Activated naive CD4-positive, alpha-beta T cell treated with anti-CD3 and anti-CD28 coated beads, Interleukin-2, amount 50 U/mL, for 16 hours (primary cell): ENCODE results near the gene HOXB7.

Experiments
- DNase-seq: peaks from one replicate; pipeline ENCODE4 v3.0.0-alpha.2; 2020

Gene HOXB7

GRCh38 chr17:48636177-48637018 lies 25.6 kb upstream of the HOXB7 start:
- DNase-seq = peak; percentile 73

DNA sequence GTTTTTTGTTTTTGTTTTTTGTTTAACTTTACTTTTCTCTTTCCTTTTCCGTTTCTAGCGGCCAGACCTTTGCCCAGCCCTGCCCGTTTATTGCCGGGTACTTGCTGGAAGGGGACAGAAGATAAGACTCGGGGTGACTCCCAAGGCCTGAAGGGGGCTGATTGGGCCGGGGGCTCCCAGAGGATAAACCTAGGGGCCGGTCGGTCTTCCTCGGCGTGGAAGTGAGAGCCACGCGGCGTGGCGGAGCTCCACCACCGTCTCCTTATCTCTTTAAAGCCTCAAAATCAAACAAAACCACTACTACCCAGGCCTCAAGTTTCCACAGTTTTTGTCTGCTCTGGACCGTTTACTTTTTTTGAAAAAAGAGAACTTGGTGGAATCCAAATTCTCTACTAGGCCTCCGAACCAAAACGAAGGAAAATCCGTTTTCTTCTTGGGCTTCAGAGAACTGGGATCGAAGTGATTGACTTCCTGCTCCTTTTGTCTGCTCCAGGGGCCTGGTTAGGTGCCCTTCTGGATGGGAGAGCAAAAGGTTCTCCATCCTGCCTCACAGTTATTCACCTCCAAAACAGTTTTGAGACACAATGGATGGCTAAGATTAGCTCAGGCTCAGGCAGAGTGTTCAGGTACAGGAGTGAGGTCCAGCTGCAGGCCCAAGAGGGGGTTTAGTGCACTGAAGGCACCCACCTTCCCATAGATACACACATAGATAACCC lies 23.8 kb upstream of the HOXB7 start:
- DNase-seq = no peak

GRCh38 chr17:48633266-48633677 lies 22.5 kb upstream of the HOXB7 start:
- no peak for DNase-seq

- DNase-seq = no peak
Observed at GRCh38 chr17:48632579-48633265, 21.9 kb upstream of the HOXB7 start.

DNA sequence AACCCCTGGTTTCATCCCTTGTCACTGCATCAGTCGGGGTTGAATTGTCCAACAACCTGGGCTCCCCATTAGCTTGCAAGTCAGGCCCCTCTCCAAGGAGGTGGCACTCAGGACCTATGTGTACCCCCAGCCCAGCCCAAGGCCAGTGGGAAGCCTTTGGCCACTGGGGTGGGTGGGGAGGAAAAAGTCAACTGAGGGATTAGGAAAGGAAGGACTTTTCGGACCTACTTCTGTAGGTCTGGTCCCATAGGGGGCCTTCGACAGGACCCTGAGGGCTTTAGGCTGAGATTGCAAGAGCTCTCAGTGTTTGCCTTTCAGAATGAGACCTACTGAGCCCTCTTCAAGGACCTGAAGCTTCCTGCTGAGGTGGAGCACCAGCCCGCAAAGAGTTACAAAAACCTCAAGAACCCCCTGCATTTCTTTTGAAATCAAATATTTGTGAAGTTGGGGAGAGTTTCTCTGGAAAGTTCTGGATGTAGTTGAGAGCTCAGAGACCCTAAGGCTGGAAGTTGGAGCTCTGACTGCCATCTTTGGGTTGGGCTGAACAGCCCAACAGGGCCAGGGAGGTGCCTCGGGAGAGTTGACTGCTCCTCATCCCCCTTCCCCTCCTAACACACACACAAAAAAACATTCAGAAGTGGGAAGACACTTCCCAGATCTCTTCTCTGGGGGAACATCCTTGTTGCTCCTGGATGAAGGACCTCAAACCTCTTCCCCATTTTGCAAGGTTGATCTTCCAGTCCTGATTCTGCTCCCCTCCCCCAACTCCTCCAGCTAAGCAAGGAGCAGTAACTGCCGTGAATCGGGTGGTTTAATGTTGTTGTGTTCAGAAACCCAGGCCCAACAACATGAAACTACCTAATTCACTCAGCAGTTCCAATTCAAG lies 21.1 kb upstream of the HOXB7 start:
- no peak for DNase-seq

GRCh38 chr17:48630925-48631692 lies 20.3 kb upstream of the HOXB7 start:
- no peak for DNase-seq

- DNase-seq = no peak
Observed at GRCh38 chr17:48630009-48630924, 19.4 kb upstream of the HOXB7 start.

DNA sequence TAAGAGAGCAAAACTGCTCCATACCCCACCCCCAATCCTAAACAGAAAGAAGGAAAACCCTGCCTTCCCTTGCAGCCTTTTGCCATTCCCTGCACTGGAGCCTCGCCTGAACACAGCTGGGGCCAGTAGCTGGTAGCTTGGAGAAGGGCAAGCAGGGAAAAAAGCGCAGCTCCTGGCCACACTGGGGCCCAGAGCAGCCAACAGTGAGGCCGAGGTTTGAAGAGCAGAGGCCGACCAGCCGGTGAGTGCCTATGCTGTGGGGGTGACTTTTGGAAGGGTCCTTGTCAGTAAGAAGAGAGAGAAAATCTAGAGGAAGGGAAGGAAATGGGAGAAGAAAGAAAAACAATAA lies 18.6 kb upstream of the HOXB7 start:
- DNase-seq = no peak

DNA sequence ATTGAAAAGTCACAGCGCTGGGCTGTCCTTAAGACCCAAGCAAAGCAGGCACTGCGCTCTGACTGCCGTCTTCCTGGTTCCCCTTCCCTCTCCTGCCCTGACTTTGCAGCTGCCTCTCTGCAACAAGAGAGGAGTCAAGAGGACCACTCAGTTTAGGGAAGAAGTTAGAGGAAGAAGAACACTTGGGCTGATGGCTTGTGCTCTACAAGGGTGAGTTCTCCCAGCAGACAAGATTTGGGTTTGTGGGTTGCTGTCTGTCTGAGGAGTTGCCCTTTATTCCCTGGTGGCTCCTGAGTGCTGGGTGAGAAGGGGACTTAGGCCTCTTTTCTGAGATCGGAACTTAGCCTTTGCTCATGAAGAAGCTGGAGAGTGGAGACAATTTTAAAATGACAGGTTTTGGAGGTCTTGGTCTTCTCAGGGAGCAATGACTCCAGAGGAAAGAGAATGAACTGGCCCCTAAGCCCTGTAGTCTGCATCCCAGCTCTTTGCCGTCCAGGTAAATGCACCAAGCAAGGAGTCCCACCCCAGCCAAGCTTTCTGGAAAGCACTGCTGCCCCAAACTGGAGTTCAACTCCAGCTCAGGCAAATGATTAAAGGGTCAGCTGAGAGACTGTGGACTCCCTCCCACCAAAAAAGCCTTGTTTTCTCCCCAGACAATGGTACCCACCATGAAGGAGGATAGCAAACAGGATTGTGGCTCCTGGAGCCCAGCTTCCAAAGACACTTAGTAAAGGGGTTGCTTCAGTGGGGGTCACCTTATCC lies 18.0 kb upstream of the HOXB7 start:
- DNase-seq = no peak

GRCh38 chr17:48627623-48628521 lies 17.1 kb upstream of the HOXB7 start:
- DNase-seq = no peak

DNA sequence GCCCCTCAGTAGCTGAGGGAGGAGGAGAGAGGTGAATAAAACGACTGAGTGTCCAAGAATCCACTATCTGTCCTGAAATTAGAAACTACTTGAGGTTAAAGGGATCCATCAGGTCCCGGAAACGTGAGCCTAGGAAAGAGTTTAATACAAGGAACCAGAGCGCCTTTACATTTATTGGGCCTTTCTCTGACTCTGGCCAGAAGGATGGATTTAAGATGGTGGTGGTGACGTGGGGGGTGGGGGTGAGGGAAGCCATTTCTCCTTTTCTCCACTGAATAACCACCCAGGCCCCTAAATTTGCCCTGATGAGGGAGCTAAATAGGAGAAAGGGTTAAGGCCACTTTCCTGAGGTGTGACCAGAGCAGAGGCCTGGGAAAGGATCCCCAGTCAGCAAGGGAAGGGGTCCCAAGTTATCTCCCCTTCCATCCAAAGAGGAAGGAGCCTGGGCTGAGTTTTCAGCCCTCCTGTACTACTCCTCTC lies 16.3 kb upstream of the HOXB7 start:
- no peak for DNase-seq

DNA sequence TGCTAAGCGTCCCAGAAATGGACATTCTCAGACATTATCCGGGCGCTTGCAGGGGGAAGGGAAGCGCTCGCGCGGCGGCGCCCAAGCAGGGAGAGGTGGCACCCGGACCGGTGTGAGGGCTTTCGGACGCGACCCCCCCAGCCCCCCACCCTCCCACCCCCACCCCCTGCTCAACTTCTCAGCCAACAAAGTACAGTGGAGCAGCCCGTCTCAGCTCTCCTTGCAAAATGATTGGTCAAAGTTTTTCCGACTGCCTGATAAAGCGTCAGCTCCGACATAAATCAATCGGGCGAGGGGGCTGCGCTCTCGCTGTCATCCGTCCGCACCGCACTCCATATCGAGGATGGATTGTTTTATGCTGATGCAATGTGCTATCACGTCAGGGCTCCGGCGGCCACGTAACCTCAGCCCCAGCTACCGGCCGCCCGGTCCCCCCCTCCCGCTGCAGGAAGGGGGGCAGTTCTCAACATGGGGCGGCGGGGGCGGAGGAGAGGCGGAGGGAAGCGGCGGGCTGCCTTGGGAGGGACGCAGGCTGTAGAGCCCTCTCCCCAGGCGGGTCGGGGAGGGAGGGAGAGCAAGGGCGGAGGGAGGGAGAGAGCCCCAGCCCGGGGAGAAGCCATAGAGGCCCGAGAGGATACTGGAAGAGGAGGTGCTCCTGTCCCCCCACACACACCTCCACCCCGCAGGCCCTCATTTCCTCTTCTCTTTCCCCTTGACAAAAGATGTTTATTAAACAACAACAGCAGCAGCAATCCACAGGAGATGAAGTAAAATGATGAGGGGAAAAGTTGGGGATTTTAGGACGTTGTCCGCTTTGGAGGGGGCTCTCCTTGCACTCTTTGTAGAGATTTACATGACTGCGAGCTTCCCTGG lies 15.7 kb upstream of the HOXB7 start, which contains the start of gene HOXB9:
HOXB9 (minus strand) TSS at position 114 of the 873 bp plus-strand sequence; CDS start at position 25, 89 bp downstream.
- peak; percentile 70 for DNase-seq

- DNase-seq = peak; percentile 59
Observed at GRCh38 chr17:48625495-48626244, 14.9 kb upstream of the HOXB7 start.

GRCh38 chr17:48624544-48625494 lies 14.0 kb upstream of the HOXB7 start:
- DNase-seq = peak; percentile 40

- DNase-seq = no peak
Observed at GRCh38 chr17:48624118-48624517, 13.3 kb upstream of the HOXB7 start.

GRCh38 chr17:48623583-48623982 lies 12.8 kb upstream of the HOXB7 start:
- no peak for DNase-seq
